Hematopoietic multipotent progenitor cell treated with erythropoietin and hydrocortisone succinate and interleukin-3 and kit ligand, for 15 days (in vitro differentiated cells): Measurements from ENCODE around the gene KRTAP21-2.
"Not testable (repeated sequence)": the region's sequence is repeated elsewhere in the genome, so short reads cannot be mapped to it uniquely, and the experiment has no call there.

Experiments used
- DNase-seq: peaks from one replicate; pipeline ENCODE4 v3.0.0-alpha.2; 2015; ENCODE audit warnings: low spot score

KRTAP21-2 gene

GRCh38 chr21:30747159-30747558, at the start of gene KRTAP21-2:
Gene KRTAP21-2, minus strand, starts transcription at chr21:30747259. Its CDS starts 57 bp downstream, at chr21:30747202.
- no peak for DNase-seq

- no peak for DNase-seq
These were observed 46.7 kb upstream of the KRTAP21-2 start for GRCh38 chr21:30793581-30794314.

- no peak for DNase-seq
These were observed 32.2 kb upstream of the KRTAP21-2 start for GRCh38 chr21:30779249-30779648.

DNA sequence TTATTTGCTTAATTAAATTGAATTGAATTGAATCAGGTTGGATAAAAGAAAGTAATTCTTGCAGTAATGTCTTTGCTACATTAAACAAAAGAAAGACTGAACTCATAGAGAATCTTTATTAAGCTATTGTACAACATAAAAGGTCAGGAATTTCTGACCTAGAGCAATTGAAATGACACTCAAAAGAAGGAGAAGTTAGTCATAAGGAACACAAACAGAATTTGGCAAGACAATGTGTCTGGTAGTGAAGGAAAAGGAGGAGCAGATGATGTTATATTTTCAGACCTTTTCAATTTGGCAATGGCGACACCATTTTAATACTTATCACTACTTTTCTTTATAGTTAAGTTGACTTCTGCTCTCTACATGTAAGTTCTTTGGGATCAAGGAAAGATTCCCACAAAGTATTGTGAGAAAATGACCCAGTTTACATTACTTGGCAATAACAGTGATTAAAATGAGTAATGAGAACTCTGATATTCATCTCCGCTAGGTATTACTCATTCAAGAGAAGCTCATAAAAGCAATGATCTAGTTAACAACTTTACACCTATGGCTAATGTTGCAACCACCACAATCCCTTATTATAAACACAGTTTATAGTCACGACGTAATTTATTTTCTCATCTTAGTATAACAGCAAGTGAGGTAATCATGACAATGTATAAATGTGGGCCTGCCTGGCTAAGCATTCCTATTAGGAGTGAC, 22.8 kb upstream of the KRTAP21-2 start:
- no peak for DNase-seq

- DNase-seq: no peak
These were observed 13.7 kb upstream of the KRTAP21-2 start for GRCh38 chr21:30760776-30761175.

- DNase-seq: no peak
These were observed 11.2 kb upstream of the KRTAP21-2 start for GRCh38 chr21:30758306-30758705.

DNA sequence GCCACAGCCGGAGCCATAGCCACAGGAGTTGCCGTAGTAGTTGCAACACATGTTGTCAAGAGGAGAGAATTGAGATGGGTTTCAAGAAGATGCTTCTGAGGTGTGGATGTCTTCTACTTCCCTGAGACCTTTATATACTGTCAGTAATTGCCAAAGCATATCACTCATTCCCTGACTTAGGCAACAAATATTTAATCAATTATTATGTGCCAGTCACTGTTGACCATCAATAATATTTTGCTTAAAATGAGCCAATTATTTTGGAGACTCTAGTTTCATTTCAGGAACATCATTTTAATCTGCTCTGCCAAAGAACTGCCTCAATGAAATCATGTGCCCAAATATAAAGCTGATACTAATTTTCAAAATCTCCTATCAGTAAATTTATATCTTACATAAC, 8.3 kb upstream of the KRTAP21-2 start, which contains the start of gene KRTAP21-1:
TSS of gene KRTAP21-1 (minus strand) at position 101 of the 400 bp plus-strand sequence. CDS start at position 51, 50 bp downstream.
- not testable (repeated sequence) for DNase-seq

- no peak for DNase-seq
These were observed 6.6 kb downstream of the KRTAP21-2 start for GRCh38 chr21:30740462-30740861.

DNA sequence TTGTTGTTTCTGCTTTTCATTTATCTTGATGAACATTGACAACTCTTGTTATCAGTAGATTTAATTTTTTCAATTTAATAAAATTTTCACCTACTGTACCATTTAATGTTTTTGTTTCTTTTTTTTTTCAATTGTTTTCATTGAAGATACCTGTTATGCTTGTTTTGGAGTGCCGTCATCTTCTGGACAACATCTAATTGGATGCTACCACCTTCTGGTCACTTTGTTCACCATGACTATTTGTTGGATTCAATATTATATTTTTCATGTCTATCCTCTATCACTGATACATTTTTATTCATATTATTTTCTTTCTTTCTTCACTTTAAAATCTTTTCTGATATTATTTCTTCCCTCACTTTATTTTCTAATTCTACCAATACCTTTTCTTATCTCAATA, 14.0 kb downstream of the KRTAP21-2 start:
- no peak for DNase-seq

DNA sequence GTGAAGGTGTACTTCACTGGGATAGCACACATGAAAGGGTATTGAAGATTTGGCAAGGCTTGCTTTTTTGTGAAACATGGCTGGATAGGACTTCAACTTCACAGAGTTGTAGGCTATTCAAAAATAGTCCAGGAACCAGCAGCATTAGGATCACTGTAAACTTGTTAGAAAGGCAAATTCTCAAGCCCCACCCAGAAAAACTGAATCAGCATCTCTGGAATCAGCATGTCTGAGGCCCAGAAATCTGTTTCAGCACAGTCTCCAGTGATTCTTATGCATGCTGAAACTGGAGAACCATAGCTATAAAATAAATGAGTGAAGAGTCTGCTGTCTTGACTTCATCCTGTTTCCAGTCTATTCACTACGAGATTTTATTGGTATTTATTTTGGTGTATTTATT, 20.3 kb downstream of the KRTAP21-2 start:
- DNase-seq: no peak

DNA sequence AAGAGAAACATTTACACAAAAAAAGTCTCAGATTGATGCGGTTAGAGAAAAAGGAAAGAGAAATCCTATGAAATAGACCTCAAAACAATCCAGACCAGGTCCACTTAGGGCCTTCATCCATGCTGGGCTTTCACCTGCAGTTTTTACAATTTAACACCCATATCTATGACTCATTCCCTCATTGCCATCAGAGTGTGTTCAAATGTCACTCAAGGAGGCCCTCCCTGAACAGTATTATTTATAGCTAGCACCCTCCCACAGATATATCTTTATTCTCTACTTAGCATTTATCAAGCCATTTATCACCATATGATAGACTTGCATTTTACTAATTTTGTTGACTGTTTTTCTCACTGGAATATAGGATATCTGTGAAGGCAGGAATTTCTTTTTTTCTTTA, 27.7 kb downstream of the KRTAP21-2 start:
- no peak for DNase-seq

GRCh38 chr21:30718239-30718909, 28.7 kb downstream of the KRTAP21-2 start, which contains the start of gene KRTAP21-3:
Gene KRTAP21-3, minus strand, starts transcription at chr21:30718777. Its CDS starts 18 bp downstream, at chr21:30718759.
- no peak for DNase-seq

DNA sequence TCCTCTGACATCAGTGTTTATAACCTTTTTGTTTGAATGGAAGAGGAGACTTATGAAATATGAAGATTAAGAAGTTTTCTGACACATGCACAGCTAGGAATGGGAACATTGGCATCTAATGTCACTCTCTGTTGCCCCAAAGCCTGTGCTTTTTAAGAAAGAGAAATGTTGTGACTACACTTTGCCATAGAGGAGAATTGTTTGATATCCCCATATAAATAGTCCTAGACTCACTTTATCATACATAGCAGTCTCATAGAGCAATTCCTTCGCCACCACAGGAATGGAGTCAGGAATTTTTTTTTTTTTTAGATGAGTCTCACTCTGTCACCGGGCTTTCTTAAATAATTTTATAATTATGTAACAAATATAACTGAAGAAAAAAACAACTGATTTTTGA, 30.0 kb downstream of the KRTAP21-2 start:
- no peak for DNase-seq

- no peak for DNase-seq
These were observed 32.1 kb downstream of the KRTAP21-2 start for GRCh38 chr21:30714946-30715345.

DNA sequence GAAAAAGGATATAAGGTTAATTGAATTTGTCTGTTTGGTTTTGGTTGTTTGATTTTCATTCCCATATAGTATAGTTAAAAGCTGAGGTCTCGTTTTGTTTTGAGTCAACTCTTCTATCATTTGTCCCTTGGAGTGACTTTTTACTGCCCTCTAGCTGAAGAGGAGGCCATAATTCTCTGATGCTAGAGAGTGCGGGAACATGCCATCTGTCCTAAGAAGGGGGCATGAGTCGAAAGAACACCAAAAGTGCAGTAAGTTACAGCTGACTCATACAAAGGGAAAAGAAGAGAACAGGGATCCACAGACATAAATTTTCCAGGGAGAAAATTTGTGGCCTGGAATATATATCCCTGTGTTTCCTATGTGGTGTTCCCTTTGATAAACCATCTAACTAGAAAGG, 32.6 kb downstream of the KRTAP21-2 start:
- DNase-seq: no peak

DNA sequence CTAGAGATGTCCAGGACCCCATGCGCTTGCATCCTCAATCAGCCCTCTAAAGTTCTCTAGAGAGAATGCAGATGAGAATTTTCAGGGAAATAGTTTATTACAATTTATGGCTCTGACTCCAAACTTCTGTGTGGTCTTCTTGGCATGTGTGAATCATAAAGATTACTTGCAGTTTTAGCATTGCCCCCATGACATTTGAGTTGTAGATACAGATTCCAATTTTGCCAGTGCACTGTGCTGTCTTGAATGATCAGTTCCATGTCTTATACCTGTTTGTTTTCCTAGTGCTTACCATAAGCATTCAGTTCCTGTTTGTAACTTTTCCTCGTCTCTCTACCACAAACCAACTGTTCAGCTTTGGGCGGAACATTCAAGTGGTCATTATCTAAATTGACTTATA, 33.3 kb downstream of the KRTAP21-2 start:
- no peak for DNase-seq

DNA sequence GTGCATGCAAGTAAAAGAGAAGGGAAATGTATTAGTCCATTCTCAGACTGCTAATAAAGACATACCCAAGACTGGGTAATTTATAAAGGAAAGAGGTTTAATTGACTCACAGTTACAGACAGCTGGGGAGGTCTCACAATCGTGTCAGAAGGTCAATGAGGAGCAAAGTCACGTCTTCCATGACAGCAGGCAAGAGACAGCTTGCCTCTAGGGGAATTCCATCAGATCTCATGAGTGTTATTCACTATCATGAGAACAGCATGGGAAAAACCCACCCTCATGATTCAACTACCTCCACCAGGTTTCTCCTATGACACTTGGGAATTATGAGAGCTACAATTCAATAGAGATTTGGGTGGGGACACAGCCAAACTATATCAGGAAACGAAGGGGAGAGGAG, 36.6 kb downstream of the KRTAP21-2 start:
- no peak for DNase-seq

GRCh38 chr21:30707409-30707808, 39.6 kb downstream of the KRTAP21-2 start:
- no peak for DNase-seq
